OCI-LY3 (cell line): ENCODE results near the gene SAMD13.

Experiments
- EZH2phosphoT487 ChIP-seq: fragments of 200-600 bp; shearing (Covaris generic); IDR thresholded peaks from 2 replicates; pipeline ENCODE4 v1.6.1; 2018; ENCODE audit warnings: antibody characterized with exemption, mixed run types, low read depth
- TF ChIP-seq, protein P1 (sequence below): fragments of 200-600, 300-600 bp; sonication (generic); IDR thresholded peaks from 2 replicates; pipeline ENCODE4 v1.5.1; 2014; ENCODE audit warnings: antibody characterized with exemption, low read length, low read depth

GRCh38 chr1:84347932-84348555 is 46.5 kb downstream of the SAMD13 start:
- TF ChIP-seq, protein P1, sequence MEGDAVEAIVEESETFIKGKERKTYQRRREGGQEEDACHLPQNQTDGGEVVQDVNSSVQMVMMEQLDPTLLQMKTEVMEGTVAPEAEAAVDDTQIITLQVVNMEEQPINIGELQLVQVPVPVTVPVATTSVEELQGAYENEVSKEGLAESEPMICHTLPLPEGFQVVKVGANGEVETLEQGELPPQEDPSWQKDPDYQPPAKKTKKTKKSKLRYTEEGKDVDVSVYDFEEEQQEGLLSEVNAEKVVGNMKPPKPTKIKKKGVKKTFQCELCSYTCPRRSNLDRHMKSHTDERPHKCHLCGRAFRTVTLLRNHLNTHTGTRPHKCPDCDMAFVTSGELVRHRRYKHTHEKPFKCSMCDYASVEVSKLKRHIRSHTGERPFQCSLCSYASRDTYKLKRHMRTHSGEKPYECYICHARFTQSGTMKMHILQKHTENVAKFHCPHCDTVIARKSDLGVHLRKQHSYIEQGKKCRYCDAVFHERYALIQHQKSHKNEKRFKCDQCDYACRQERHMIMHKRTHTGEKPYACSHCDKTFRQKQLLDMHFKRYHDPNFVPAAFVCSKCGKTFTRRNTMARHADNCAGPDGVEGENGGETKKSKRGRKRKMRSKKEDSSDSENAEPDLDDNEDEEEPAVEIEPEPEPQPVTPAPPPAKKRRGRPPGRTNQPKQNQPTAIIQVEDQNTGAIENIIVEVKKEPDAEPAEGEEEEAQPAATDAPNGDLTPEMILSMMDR, result no peak
- no peak for TF ChIP-seq EZH2phosphoT487
